Lung microvascular endothelial cell (primary cell): ENCODE results near the gene TPH2. TPM values are rescaled to one million over a fixed set of nuclear protein-coding genes. Genes with fewer than 3 reads are reported as not detected.
A peak's percentile ranks its signal among the peaks of the same experiment; 100 is the strongest.

Experiments used
- DNase-seq, 2 donors: peaks; one replicate each; pipeline versions ENCODE4 v3.0.0 to v3.0.0-alpha.2; 2010; ENCODE audit warnings: low read depth in 2 of 2
- total RNA-seq: library from RNA; depleted of rRNA; stranded (reverse); fragments of >200 nt; gene quantifications from 2 replicates; pipeline ENCODE4 v1.2.1, GENCODE V29; 2014

Gene TPH2
- total RNA-seq, 1 donor from 2014 or later, result not detected

- DNase-seq, result no peak
Measured at GRCh38 chr12:71958457-71958856, 19.8 kb downstream of the TPH2 start.

GRCh38 chr12:71958993-71959578 is 20.4 kb downstream of the TPH2 start:
- DNase-seq, result no peak

GRCh38 chr12:71967211-71967610 is 28.6 kb downstream of the TPH2 start:
- no peak for DNase-seq

GRCh38 chr12:71969330-71969729 is 30.7 kb downstream of the TPH2 start:
- no peak for DNase-seq

- DNase-seq, result no peak
Measured at GRCh38 chr12:71970031-71970430, 31.4 kb downstream of the TPH2 start.

- no peak for DNase-seq
Measured at GRCh38 chr12:71972441-71973074, 33.9 kb downstream of the TPH2 start.

- DNase-seq, result no peak
Measured at GRCh38 chr12:71973687-71974086, 35.0 kb downstream of the TPH2 start.

- DNase-seq, result no peak
Measured at GRCh38 chr12:71980538-71980937, 41.9 kb downstream of the TPH2 start.

- peak; percentile 3 to 8 for DNase-seq
Measured at GRCh38 chr12:71981149-71981548, 42.5 kb downstream of the TPH2 start.

- DNase-seq, result no peak
Measured at GRCh38 chr12:71994715-71995114, 56.1 kb downstream of the TPH2 start.

- DNase-seq, result no peak
Measured at GRCh38 chr12:71999795-72000194, 61.1 kb downstream of the TPH2 start.

GRCh38 chr12:72000969-72001648 is 62.5 kb downstream of the TPH2 start:
- DNase-seq, result no peak

GRCh38 chr12:72006766-72007165 is 68.1 kb downstream of the TPH2 start:
- DNase-seq, result no peak

GRCh38 chr12:72010356-72010755 is 71.7 kb downstream of the TPH2 start:
- no peak for DNase-seq

GRCh38 chr12:72011374-72011773 is 72.7 kb downstream of the TPH2 start:
- peak in 1 of 2 donors; percentile 53 for DNase-seq

GRCh38 chr12:72012874-72013273 is 74.2 kb downstream of the TPH2 start:
- no peak for DNase-seq

GRCh38 chr12:72015895-72016294 is 77.2 kb downstream of the TPH2 start:
- no peak for DNase-seq

- DNase-seq, result peak; percentile 74 to 81
Measured at GRCh38 chr12:72017054-72017651, 78.5 kb downstream of the TPH2 start.

GRCh38 chr12:72018036-72018435 is 79.4 kb downstream of the TPH2 start:
- no peak for DNase-seq

GRCh38 chr12:72024613-72025012 is 86.0 kb downstream of the TPH2 start:
- no peak for DNase-seq

- no peak for DNase-seq
Measured at GRCh38 chr12:72025524-72025923, 86.9 kb downstream of the TPH2 start.

GRCh38 chr12:72028966-72029365 is 90.3 kb downstream of the TPH2 start:
- no peak for DNase-seq

- DNase-seq, result no peak
Measured at GRCh38 chr12:72030277-72030676, 91.6 kb downstream of the TPH2 start.
